Mesenchymal stem cell (in vitro differentiated cells and primary cell): ENCODE data around the gene FAM163B.

ENCODE experiments used
- DNase-seq: peaks from one replicate; pipeline ENCODE4 v3.0.0-alpha.2; 2013
- H2AFZ ChIP-seq: one replicate; pipeline ENCODE4 v1.6.1; 2013; ENCODE audit warnings: low read depth, mild to moderate bottlenecking, control low read depth, inconsistent platforms, low read length, moderate library complexity
- H2AK5ac ChIP-seq: 2 replicates; pipeline ENCODE4 v1.6.1; 2013; ENCODE audit warnings: low read length, moderate library complexity, mild to moderate bottlenecking, inconsistent platforms; ENCODE audit not compliant: severe bottlenecking
- H2BK120ac ChIP-seq: one replicate; pipeline ENCODE4 v1.6.1; 2013; ENCODE audit warnings: low read depth, mild to moderate bottlenecking, inconsistent platforms, low read length, moderate library complexity
- H2BK12ac ChIP-seq, 2 experiments: one replicate each; pipeline ENCODE4 v1.6.1; 2013; ENCODE audit warnings: inconsistent platforms in 2 of 2, low read length in 2 of 2, mild to moderate bottlenecking in 2 of 2, moderate library complexity in 2 of 2, control low read depth in 1 of 2
- H2BK15ac ChIP-seq: one replicate; pipeline ENCODE4 v1.6.1; 2013; ENCODE audit warnings: mild to moderate bottlenecking, low read depth, inconsistent platforms; ENCODE audit not compliant: poor library complexity, severe bottlenecking
- H2BK5ac ChIP-seq: 2 replicates; pipeline ENCODE4 v1.6.1; 2013; ENCODE audit warnings: low read depth, mild to moderate bottlenecking, low read length, control low read depth, inconsistent platforms; ENCODE audit not compliant: poor library complexity, severe bottlenecking
- H3K14ac ChIP-seq, 2 experiments: one replicate each; pipeline ENCODE4 v1.6.1; 2013; ENCODE audit warnings: inconsistent platforms in 2 of 2, low read length in 2 of 2, control low read depth in 1 of 2, mild to moderate bottlenecking in 1 of 2, moderate library complexity in 1 of 2
- H3K18ac ChIP-seq, 2 experiments: one replicate each; pipeline ENCODE4 v1.6.1; 2013; ENCODE audit warnings: inconsistent platforms in 2 of 2, low read length in 2 of 2, control low read depth in 1 of 2, low read depth in 1 of 2, mild to moderate bottlenecking in 1 of 2
- H3K23ac ChIP-seq, 2 experiments: one replicate each; pipeline ENCODE4 v1.6.1; 2013; ENCODE audit warnings: inconsistent platforms in 2 of 2, low read length in 2 of 2, mild to moderate bottlenecking in 2 of 2, moderate library complexity in 2 of 2, control low read depth in 1 of 2
- H3K27ac ChIP-seq: 2 replicates; pipeline ENCODE4 v1.5.1; 2013; ENCODE audit warnings: mild to moderate bottlenecking, moderate library complexity, low read length, control low read depth, inconsistent platforms; ENCODE audit not compliant: poor library complexity, severe bottlenecking
- H3K27me3 ChIP-seq, 2 experiments: 2 replicates each; pipeline versions ENCODE4 v1.6.1 to v1.7.0; 2013; ENCODE audit warnings: low read length in 2 of 2, mild to moderate bottlenecking in 2 of 2, moderate library complexity in 2 of 2, control low read depth in 1 of 2, inconsistent platforms in 1 of 2; ENCODE audit not compliant: control insufficient read depth in 1 of 2, insufficient read depth in 1 of 2
- H3K36me3 ChIP-seq, 2 experiments: 2 replicates each; pipeline versions ENCODE4 v1.6.1 to v1.7.0; 2013; ENCODE audit warnings: low read length in 2 of 2, control low read depth in 1 of 2, inconsistent platforms in 1 of 2, low read depth in 1 of 2, mild to moderate bottlenecking in 1 of 2; ENCODE audit not compliant: insufficient read depth in 2 of 2, control insufficient read depth in 1 of 2
- H3K4ac ChIP-seq, 2 experiments: one replicate each; pipeline ENCODE4 v1.6.1; 2013; ENCODE audit warnings: inconsistent platforms in 2 of 2, low read length in 2 of 2, mild to moderate bottlenecking in 2 of 2, moderate library complexity in 2 of 2, control low read depth in 1 of 2, low read depth in 1 of 2
- H3K4me1 ChIP-seq: 2 replicates; pipeline ENCODE4 v1.6.1; 2013; ENCODE audit warnings: low read depth, low read length, control low read depth; ENCODE audit not compliant: control insufficient read depth, insufficient read depth
- H3K4me2 ChIP-seq: 2 replicates; pipeline ENCODE4 v1.6.1; 2013; ENCODE audit warnings: low read length, mild to moderate bottlenecking, inconsistent platforms; ENCODE audit not compliant: poor library complexity, severe bottlenecking
- H3K4me3 ChIP-seq, 2 experiments: 2 replicates each; pipeline versions ENCODE4 v1.5.1 to v1.7.0; 2013; ENCODE audit warnings: low read length in 2 of 2, mild to moderate bottlenecking in 2 of 2, control low read depth in 1 of 2, low read depth in 1 of 2; ENCODE audit not compliant: insufficient read depth in 1 of 2
- H3K79me1 ChIP-seq: replicated peaks from 2 replicates; pipeline ENCODE4 v1.6.1; 2013; ENCODE audit warnings: mild to moderate bottlenecking, control low read depth, low read length, inconsistent platforms; ENCODE audit not compliant: poor library complexity, severe bottlenecking
- H3K9ac ChIP-seq: 2 replicates; pipeline ENCODE4 v1.7.0; 2013; ENCODE audit warnings: mild to moderate bottlenecking, low read length, moderate library complexity
- H3K9me3 ChIP-seq: 2 replicates; pipeline ENCODE4 v1.7.0; 2013; ENCODE audit warnings: mild to moderate bottlenecking, low read length; ENCODE audit not compliant: control insufficient read depth
- H4K8ac ChIP-seq: one replicate; pipeline ENCODE4 v1.6.1; 2013; ENCODE audit warnings: inconsistent platforms, mild to moderate bottlenecking, low read length, moderate library complexity
- H4K91ac ChIP-seq: one replicate; pipeline ENCODE4 v1.6.1; 2013; ENCODE audit warnings: mild to moderate bottlenecking, low read length, inconsistent platforms
- WGBS: methylation state at CpG from one replicate; pipeline ENCODE4 v1.1.7; 2013; ENCODE audit warnings: mixed read lengths; 5-methylcytosine and 5-hydroxymethylcytosine counted together

FAM163B gene

DNA sequence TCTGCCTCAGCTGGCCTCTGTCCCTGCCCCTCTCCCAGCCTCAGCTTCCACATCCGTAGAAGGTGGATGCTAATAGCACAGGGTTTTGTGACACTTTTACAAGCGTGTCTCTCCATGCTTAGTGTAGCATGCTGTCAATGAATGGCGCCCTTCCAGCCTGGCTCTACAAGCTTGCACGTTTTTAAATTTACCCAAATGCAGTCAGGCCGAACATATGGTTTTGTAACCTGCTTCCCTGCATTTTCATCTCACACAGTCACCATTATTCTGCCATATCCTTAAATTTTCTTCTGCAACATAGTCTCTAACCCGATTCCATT, 28.8 kb downstream of the FAM163B start:
- 74% methylated on average over 6 of the region's 6 CpGs for WGBS
- Histone ChIP-seq H3K4ac (peak overlapping the region in 1 of 2 experiments; percentile 35), H2BK5ac (no peak overlapping the region), H3K4me2 (no peak overlapping the region), H4K8ac (no peak overlapping the region), H3K18ac (no peak overlapping the region), H3K4me1 (peaks cover 4% of the 10 kb centered on the region), H2BK120ac (no peak overlapping the region), H3K23ac (peak overlapping the region in 1 of 2 experiments; percentile 74), H3K27me3 (peaks cover 84 to 88% of the 10 kb centered on the region in 2 experiments), H2AFZ (no peak overlapping the region), H3K4me3 (no peak overlapping the region), H3K36me3 (no peaks in the 10 kb centered on the region), H2AK5ac (no peak overlapping the region), H3K9ac (no peak overlapping the region), H2BK15ac (no peak overlapping the region), H3K9me3 (no peaks in the 10 kb centered on the region), H2BK12ac (no peak overlapping the region), H4K91ac (no peak overlapping the region), H3K79me1 (no peaks in the 10 kb centered on the region), H3K14ac (peak overlapping the region in 1 of 2 experiments; percentile 14), H3K27ac (no peak overlapping the region)
- no peak for DNase-seq

DNA sequence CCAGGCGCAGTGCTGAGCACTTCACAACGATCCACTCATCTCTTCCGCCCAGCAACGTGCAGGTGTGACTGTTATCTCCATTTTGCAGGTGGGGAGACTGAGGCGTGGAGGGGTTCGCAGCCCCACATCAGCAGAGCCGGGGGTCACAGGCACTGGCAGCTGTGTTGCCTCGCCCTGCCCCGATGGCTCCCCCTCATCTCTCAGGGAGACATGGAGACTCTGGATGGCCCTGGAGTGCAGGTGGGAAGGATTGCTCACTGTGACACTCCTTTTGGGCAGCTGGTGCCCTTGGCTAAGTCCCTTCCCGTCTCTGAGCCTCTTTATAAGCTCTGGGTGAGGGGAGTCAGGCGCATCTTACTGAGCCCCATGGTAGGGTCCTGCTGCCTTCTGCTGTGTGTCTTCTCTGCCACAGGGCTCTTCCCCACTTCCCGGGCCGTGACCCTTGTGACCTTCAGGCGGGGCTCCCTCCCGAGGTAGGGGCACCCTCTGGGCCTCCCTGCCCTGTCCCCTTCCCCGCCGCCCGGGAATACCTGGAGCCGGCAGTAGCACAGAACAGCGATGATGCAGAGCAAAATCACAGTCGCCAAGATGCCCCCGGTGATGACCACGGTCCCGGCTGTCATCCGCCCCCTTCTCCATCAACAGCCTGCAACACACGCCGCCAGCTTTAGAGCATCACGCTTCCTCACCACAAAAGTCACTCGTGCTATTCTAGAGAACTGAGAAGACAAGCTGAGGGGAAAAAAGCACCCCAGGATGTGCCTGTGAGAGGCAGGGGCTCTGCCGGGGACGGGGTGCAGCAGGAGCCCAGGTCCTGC, 29.4 kb downstream of the FAM163B start:
- Histone ChIP-seq H3K79me1 (no peaks in the 10 kb centered on the region), H3K9ac (no peak overlapping the region), H3K4ac (peak overlapping the region in 1 of 2 experiments; percentile 35), H2AFZ (no peak overlapping the region), H4K8ac (no peak overlapping the region), H3K27me3 (peaks cover 78 to 85% of the 10 kb centered on the region in 2 experiments), H3K14ac (peak overlapping the region in 1 of 2 experiments; percentile 14), H2BK120ac (no peak overlapping the region), H3K9me3 (no peaks in the 10 kb centered on the region), H3K27ac (no peak overlapping the region), H3K4me2 (no peak overlapping the region), H3K23ac (peak overlapping the region in 1 of 2 experiments; percentile 74), H4K91ac (no peak overlapping the region), H3K18ac (no peak overlapping the region), H2BK12ac (no peak overlapping the region), H3K4me3 (no peak overlapping the region), H2BK5ac (no peak overlapping the region), H3K4me1 (peaks cover under 1% of the 10 kb centered on the region), H2AK5ac (no peak overlapping the region), H2BK15ac (no peak overlapping the region), H3K36me3 (no peaks in the 10 kb centered on the region)
- DNase-seq: no peak
- 85% methylated on average over 31 of the region's 31 CpGs for WGBS

DNA sequence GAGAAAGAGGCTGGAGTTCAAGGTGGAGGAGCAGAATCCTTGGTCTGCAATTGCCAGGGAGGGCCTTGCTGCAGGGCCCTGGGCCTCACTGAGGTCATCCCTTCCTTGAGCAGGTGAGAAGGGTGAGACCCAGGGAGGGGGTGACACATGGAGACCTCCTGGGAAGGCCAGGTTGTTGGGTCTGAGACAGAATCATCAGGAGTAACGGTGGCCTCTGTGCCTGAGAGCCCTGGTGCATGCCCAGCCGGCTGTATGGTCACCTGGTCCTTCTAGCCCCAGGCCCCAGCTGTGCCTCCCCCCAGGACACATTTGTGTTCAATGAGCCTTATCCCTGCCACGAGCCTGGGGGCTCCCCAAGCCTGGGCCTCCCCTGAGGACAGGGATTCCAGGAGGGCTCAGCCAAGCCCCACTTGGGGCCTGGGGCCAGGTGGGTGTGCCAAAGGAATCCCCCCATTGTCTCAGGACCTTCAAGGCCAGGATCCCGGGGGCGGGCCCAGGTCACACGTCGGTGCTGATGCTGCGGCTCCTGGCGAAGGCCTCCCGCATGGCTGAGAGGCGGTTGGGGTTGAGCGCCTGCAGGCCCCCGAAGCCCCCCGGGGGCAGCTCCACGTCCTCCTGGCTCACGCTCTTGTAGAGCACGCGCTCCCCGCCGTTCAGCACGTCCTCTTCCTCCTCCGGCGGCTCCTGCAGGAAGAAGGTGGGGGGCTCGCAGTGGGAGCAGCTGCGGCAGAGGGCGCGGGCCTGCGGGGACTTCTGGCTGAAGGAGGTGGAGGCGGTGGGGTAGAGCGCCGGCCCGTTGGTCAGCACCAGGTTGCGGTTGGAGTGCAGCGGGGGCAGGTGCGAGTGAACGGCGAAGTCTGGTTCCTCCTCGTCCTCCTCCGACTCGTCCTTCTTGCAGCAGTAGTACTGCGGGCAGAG, 30.4 kb downstream of the FAM163B start:
- no peak overlapping the region for H3K4me2 ChIP-seq
- DNase-seq: no peak
- H3K9me3 ChIP-seq: no peaks in the 10 kb centered on the region
- H2AK5ac ChIP-seq: no peak overlapping the region
- H2BK15ac ChIP-seq: peak overlapping the region; percentile 4
- H2AFZ ChIP-seq: no peak overlapping the region
- H3K79me1 ChIP-seq: no peaks in the 10 kb centered on the region
- H2BK120ac ChIP-seq: no peak overlapping the region
- H3K4ac ChIP-seq: no peak overlapping the region
- no peak overlapping the region for H4K8ac ChIP-seq
- no peak overlapping the region for H3K27ac ChIP-seq
- H3K9ac ChIP-seq: no peak overlapping the region
- no peak overlapping the region for H3K18ac ChIP-seq
- no peak overlapping the region for H3K4me3 ChIP-seq
- 81% methylated on average over 41 of the region's 41 CpGs for WGBS
- no peaks in the 10 kb centered on the region for H3K36me3 ChIP-seq
- H4K91ac ChIP-seq: peak overlapping the region; percentile 47
- H2BK12ac ChIP-seq: peak overlapping the region in 1 of 2 experiments; percentile 15
- no peak overlapping the region for H2BK5ac ChIP-seq
- no peaks in the 10 kb centered on the region for H3K4me1 ChIP-seq
- no peak overlapping the region for H3K23ac ChIP-seq
- H3K27me3 ChIP-seq: peaks cover 74 to 85% of the 10 kb centered on the region in 2 experiments
- peak overlapping the region in 1 of 2 experiments; percentile 26 for H3K14ac ChIP-seq

DNA sequence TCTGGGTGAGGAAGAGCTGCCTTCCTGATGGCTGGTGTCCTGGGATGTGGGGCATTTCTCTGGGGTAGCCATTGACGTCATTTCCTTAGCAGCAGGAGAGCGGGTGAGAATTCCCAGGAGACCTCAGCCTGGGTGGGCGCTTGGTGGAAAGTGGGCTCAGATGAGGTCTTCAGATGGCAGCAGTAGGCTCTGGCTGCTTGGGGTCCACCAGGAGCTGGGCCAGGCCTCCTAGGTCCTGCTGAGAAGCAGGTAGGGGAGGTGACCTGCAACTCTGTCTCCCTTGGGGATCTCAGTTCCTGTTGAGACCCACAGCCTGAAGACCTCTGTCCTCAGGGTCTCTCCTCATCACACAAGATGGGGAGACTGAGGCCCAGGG, 31.5 kb downstream of the FAM163B start:
- Histone ChIP-seq H2BK5ac (no peak overlapping the region), H2AFZ (no peak overlapping the region), H3K27me3 (peaks cover 71 to 85% of the 10 kb centered on the region in 2 experiments), H3K79me1 (no peaks in the 10 kb centered on the region), H2BK12ac (no peak overlapping the region), H2AK5ac (no peak overlapping the region), H3K4ac (no peak overlapping the region), H3K27ac (no peak overlapping the region), H3K4me2 (no peak overlapping the region), H3K4me3 (no peak overlapping the region), H3K14ac (no peak overlapping the region), H2BK120ac (no peak overlapping the region), H3K18ac (no peak overlapping the region), H3K9ac (no peak overlapping the region), H2BK15ac (no peak overlapping the region), H3K9me3 (no peaks in the 10 kb centered on the region), H3K36me3 (no peaks in the 10 kb centered on the region), H3K23ac (no peak overlapping the region), H4K8ac (no peak overlapping the region), H4K91ac (no peak overlapping the region), H3K4me1 (no peaks in the 10 kb centered on the region)
- 98% methylated on average over 3 of the region's 3 CpGs for WGBS
- no peak for DNase-seq
